HEK293T (cell line): ENCODE measurements around the gene USP31.

ENCODE experiments used
- ELF4 ChIP-seq: fragments of 450-650 bp; IDR thresholded peaks from 2 replicates; pipeline ENCODE4 v1.6.1; 2017; ENCODE audit warnings: antibody characterized with exemption
- FOXA1 ChIP-seq: fragments of 450-650 bp; IDR thresholded peaks from 2 replicates; pipeline ENCODE4 v1.6.1; 2016; ENCODE audit warnings: mild to moderate bottlenecking
- HDGF ChIP-seq: fragments of 450-650 bp; IDR thresholded peaks from 2 replicates; pipeline ENCODE4 v1.6.1; 2017; ENCODE audit warnings: antibody characterized with exemption, borderline replicate concordance
- SP1 ChIP-seq: fragments of 450-650 bp; IDR thresholded peaks from 2 replicates; pipeline ENCODE4 v1.6.1; 2017
- TARDBP ChIP-seq: fragments of 450-650 bp; IDR thresholded peaks from 2 replicates; pipeline ENCODE4 v1.6.1; 2016
- ZNF384 ChIP-seq: fragments of 450-650 bp; IDR thresholded peaks from 2 replicates; pipeline ENCODE4 v1.6.1; 2016

DNA sequence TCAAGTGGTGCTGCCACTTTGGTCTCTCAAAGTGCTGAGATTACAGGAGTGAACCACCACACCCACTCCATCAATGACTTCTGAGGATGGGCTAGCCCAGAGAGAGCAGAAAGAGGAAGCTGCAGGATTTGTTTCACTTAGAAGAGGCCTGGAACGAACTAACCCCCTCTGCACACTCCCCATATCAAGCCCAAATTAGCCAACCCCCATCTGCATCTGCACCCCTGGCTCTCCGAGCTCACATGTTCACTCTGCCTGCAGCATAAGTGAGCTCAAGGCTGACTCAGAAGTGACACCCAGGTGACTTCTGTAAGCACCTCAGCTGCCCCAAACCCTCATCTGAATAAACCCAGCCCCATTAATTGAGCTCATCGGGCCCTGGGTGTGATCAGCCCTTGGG lies 38.1 kb upstream of the USP31 start:
- TF ChIP-seq ZNF384, result no peak
- no peak for TF ChIP-seq SP1
- TF ChIP-seq ELF4, result no peak
- TF ChIP-seq TARDBP, result no peak
- TF ChIP-seq FOXA1, result no peak
- TF ChIP-seq HDGF, result no peak
